K562 (cell line): ENCODE results near the gene KCNK4. TPM values are rescaled to one million over a fixed set of nuclear protein-coding genes. Genes with fewer than 3 reads are reported as not detected.

Experiments used
- E2F3 ChIP-seq: fragments of 250-450 bp; sonication (Bioruptor Pico); IDR thresholded peaks from 2 replicates; pipeline ENCODE4 v1.4.0; 2020; ENCODE audit warnings: mild to moderate bottlenecking
- FIP1L1 ChIP-seq: fragments of 200-400 bp; formaldehyde crosslinking; IDR thresholded peaks from 2 replicates; pipeline ENCODE4 v1.6.1; 2018; ENCODE audit warnings: mild to moderate bottlenecking, low read depth, low read length; ENCODE audit not compliant: poor library complexity, severe bottlenecking
- GATAD2A ChIP-seq: fragments of 450-650 bp; IDR thresholded peaks from 2 replicates; pipeline ENCODE4 v1.6.1; 2017
- GTF2E2 ChIP-seq: fragments of 200-800 bp; sonication (Bioruptor generic); IDR thresholded peaks from 2 replicates; pipeline ENCODE4 v1.6.1; 2016; ENCODE audit warnings: missing genetic modification characterization, missing compliant biosample characterization
- HDAC1 ChIP-seq, 2 experiments: fragments of 450-650 bp; IDR thresholded peaks; 2 replicates each; pipeline ENCODE4 v1.6.1; 2016 to 2017; ENCODE audit warnings: inconsistent platforms in 1 of 2, mild to moderate bottlenecking in 1 of 2, moderate library complexity in 1 of 2
- HDAC2 ChIP-seq: fragments of 450-650 bp; IDR thresholded peaks from 2 replicates; pipeline ENCODE4 v1.6.1; 2016; ENCODE audit warnings: mild to moderate bottlenecking
- HIVEP1 ChIP-seq: fragments of 250-450 bp; sonication (Bioruptor Pico); IDR thresholded peaks from 2 replicates; pipeline ENCODE4 v1.4.0; 2020; ENCODE audit warnings: mild to moderate bottlenecking
- ILF3 ChIP-seq: fragments of 450-650 bp; IDR thresholded peaks from 2 replicates; pipeline ENCODE4 v1.6.1; 2018; ENCODE audit warnings: antibody characterized with exemption, mild to moderate bottlenecking, moderate library complexity, borderline replicate concordance
- L3MBTL2 ChIP-seq: fragments of 450-650 bp; IDR thresholded peaks from 2 replicates; pipeline ENCODE4 v1.6.1; 2016; ENCODE audit warnings: mild to moderate bottlenecking, moderate library complexity
- MED1 ChIP-seq: sonication (generic); formaldehyde crosslinking; IDR thresholded peaks from 2 replicates; pipeline ENCODE4 v1.8.1; 2023; ENCODE audit warnings: missing genetic modification reagents, borderline replicate concordance
- MTA1 ChIP-seq: fragments of 450-650 bp; IDR thresholded peaks from 2 replicates; pipeline ENCODE4 v1.6.1; 2017; ENCODE audit warnings: borderline replicate concordance
- NCOA6 ChIP-seq: fragments of 450-650 bp; IDR thresholded peaks from 2 replicates; pipeline ENCODE4 v1.6.1; 2017; ENCODE audit warnings: mild to moderate bottlenecking
- POLR2A ChIP-seq: fragments of 450-650 bp; conservative IDR thresholded peaks from 2 replicates; pipeline ENCODE4 v1.6.1; 2016
- PREB ChIP-seq: sonication (generic); formaldehyde crosslinking; IDR thresholded peaks from 2 replicates; pipeline ENCODE4 v1.8.1; 2023; ENCODE audit warnings: mild to moderate bottlenecking, missing genetic modification reagents
- PURB ChIP-seq: sonication (generic); formaldehyde crosslinking; IDR thresholded peaks from 2 replicates; pipeline ENCODE4 v1.9.0; 2021; ENCODE audit warnings: low read depth, mild to moderate bottlenecking, missing genetic modification reagents
- RAD21 ChIP-seq, 2 experiments: fragments of 250-450 bp in 1 of 2; fragments of 450-650 bp in 1 of 2; sonication (Bioruptor Pico) in 1 of 2; formaldehyde crosslinking in 1 of 2; IDR thresholded peaks in 1 of 2; conservative IDR thresholded peaks in 1 of 2; 2 replicates each; pipeline versions ENCODE4 v1.4.0 to v1.8.0; 2020 to 2022; ENCODE audit warnings: mild to moderate bottlenecking in 2 of 2, moderate library complexity in 1 of 2
- RBBP5 ChIP-seq: fragments of 200-600 bp; sonication (generic); IDR thresholded peaks from 2 replicates; pipeline ENCODE4 v1.6.1; 2012; ENCODE audit warnings: borderline replicate concordance, mild to moderate bottlenecking, low read length, control low read depth, inconsistent platforms; ENCODE audit not compliant: insufficient read depth, poor library complexity, severe bottlenecking
- SUPT5H ChIP-seq: fragments of 450-650 bp; IDR thresholded peaks from 2 replicates; pipeline ENCODE4 v1.6.1; 2016
- ZFPM2 ChIP-seq: fragments of 250-450 bp; sonication (Bioruptor Pico); IDR thresholded peaks from 2 replicates; pipeline ENCODE4 v1.5.1; 2022; ENCODE audit warnings: mild to moderate bottlenecking
- ZFX ChIP-seq: sonication (generic); formaldehyde crosslinking; IDR thresholded peaks from 2 replicates; pipeline ENCODE4 v1.8.0; 2022; ENCODE audit warnings: mild to moderate bottlenecking, missing genetic modification reagents, moderate library complexity
- ZNF197 ChIP-seq: fragments of 200-800 bp; sonication (Bioruptor generic); IDR thresholded peaks from 2 replicates; pipeline ENCODE4 v1.6.1; 2016; ENCODE audit warnings: low read depth, missing genetic modification characterization, missing compliant biosample characterization
- polyA plus RNA-seq, 8 experiments: library from polyadenylated mRNA; depleted of rRNA in 4 of 8; stranded (reverse) in 5 of 8; unstranded in 3 of 8; fragments of >200 nt; fragmentation: Nextera tagmentation in 2 of 8; fragmentation: Illumina TruSeq in 1 of 8; extraction: Ambion mirVana in 2 of 8; extraction: Trizol in 1 of 8; gene quantifications; 2 replicates each; pipeline versions ENCODE4 v1.2.1 to v1.2.3, GENCODE V29; 2011 to 2014; ENCODE audit warnings: inconsistent platforms in 1 of 8, missing spikeins in 1 of 8
- total RNA-seq, 7 experiments: library from RNA; depleted of rRNA in 6 of 7; stranded (reverse); fragments of >200 nt in 6 of 7; fragmentation: Illumina TruSeq in 2 of 7; extraction: Trizol in 2 of 7; gene quantifications; 2 replicates each; pipeline versions ENCODE4 v1.2.1 to v1.2.3, GENCODE V29; 2011 to 2021; ENCODE audit warnings: low replicate concordance in 1 of 7
- TF ChIP-seq, protein P1 (sequence below): fragments of 200-800 bp; sonication (Bioruptor generic); IDR thresholded peaks from 2 replicates; pipeline ENCODE4 v1.6.1; 2016; ENCODE audit warnings: missing genetic modification characterization, missing compliant biosample characterization
- TF ChIP-seq, protein P2 (sequence below): fragments of 250-450 bp; sonication (Bioruptor Pico); IDR thresholded peaks from 2 replicates; pipeline ENCODE4 v1.8.0; 2022; ENCODE audit warnings: moderate library complexity, mild to moderate bottlenecking, inconsistent platforms

KCNK4 gene
- total and polyA plus RNA-seq, 9 of the 15 experiments (the other 6 are each of a cell fraction or from before 2014, with no cell fraction given), result not detected

- TF ChIP-seq, protein P1, sequence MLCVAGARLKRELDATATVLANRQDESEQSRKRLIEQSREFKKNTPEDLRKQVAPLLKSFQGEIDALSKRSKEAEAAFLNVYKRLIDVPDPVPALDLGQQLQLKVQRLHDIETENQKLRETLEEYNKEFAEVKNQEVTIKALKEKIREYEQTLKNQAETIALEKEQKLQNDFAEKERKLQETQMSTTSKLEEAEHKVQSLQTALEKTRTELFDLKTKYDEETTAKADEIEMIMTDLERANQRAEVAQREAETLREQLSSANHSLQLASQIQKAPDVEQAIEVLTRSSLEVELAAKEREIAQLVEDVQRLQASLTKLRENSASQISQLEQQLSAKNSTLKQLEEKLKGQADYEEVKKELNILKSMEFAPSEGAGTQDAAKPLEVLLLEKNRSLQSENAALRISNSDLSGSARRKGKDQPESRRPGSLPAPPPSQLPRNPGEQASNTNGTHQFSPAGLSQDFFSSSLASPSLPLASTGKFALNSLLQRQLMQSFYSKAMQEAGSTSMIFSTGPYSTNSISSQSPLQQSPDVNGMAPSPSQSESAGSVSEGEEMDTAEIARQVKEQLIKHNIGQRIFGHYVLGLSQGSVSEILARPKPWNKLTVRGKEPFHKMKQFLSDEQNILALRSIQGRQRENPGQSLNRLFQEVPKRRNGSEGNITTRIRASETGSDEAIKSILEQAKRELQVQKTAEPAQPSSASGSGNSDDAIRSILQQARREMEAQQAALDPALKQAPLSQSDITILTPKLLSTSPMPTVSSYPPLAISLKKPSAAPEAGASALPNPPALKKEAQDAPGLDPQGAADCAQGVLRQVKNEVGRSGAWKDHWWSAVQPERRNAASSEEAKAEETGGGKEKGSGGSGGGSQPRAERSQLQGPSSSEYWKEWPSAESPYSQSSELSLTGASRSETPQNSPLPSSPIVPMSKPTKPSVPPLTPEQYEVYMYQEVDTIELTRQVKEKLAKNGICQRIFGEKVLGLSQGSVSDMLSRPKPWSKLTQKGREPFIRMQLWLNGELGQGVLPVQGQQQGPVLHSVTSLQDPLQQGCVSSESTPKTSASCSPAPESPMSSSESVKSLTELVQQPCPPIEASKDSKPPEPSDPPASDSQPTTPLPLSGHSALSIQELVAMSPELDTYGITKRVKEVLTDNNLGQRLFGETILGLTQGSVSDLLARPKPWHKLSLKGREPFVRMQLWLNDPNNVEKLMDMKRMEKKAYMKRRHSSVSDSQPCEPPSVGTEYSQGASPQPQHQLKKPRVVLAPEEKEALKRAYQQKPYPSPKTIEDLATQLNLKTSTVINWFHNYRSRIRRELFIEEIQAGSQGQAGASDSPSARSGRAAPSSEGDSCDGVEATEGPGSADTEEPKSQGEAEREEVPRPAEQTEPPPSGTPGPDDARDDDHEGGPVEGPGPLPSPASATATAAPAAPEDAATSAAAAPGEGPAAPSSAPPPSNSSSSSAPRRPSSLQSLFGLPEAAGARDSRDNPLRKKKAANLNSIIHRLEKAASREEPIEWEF (CRISPR knock-in tag), result no peak
- TF ChIP-seq NCOA6 (no peak), HDAC1 (IDR thresholded peaks at IDR 0.05) (peak in 1 of 2 experiments; percentile 17; a peak in 1 of 4 replicates), ZFPM2 (CRISPR knock-in tag) (0 out of 2 replicates have a peak, but pooled peaks have one; percentile 14), L3MBTL2 (no peak), PURB (no peak), HDAC2 (peak; percentile 65), ILF3 (peak; percentile 25; the same call in 1 of the 2 replicates), MTA1 (no peak), PREB (CRISPR knock-in tag) (0 out of 2 replicates have a peak, but pooled peaks have one; percentile 1), GTF2E2 (tag) (peak; percentile 53; the same call in 1 of the 2 replicates), HIVEP1 (CRISPR knock-in tag) (no peak), POLR2A (peak; percentile 52), ZFX (CRISPR knock-in tag) (no peak), ZNF197 (CRISPR knock-in tag) (no peak), MED1 (CRISPR knock-in tag) (no peak), RBBP5 (peak; percentile 9), E2F3 (CRISPR knock-in tag) (no peak), RAD21 (CRISPR knock-in tag; conservative IDR thresholded peaks at IDR 0.05 in 1 of 2, IDR thresholded peaks at IDR 0.05 in 1 of 2) (no peak), SUPT5H (peak; percentile 59), GATAD2A (no peak; the same call in 1 of the 2 replicates), FIP1L1 (no peak)
- TF ChIP-seq, protein P2, sequence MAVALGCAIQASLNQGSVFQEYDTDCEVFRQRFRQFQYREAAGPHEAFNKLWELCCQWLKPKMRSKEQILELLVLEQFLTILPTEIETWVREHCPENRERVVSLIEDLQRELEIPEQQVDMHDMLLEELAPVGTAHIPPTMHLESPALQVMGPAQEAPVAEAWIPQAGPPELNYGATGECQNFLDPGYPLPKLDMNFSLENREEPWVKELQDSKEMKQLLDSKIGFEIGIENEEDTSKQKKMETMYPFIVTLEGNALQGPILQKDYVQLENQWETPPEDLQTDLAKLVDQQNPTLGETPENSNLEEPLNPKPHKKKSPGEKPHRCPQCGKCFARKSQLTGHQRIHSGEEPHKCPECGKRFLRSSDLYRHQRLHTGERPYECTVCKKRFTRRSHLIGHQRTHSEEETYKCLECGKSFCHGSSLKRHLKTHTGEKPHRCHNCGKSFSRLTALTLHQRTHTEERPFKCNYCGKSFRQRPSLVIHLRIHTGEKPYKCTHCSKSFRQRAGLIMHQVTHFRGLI, result no peak
Observed at GRCh38 chr11:64268893-64269539, 22.1 kb upstream of the KCNK4 start (continued).
